A549 (cell line): ENCODE data around the gene EVC2.

ENCODE experiments used
- JUN ChIP-seq, 2 experiments: fragments of >200 bp; sonication (Bioruptor Twin); formaldehyde crosslinking; IDR thresholded peaks; 2 replicates in 1 of 2; 3 replicates in 1 of 2; pipeline ENCODE4 v1.6.1; 2016 to 2017
- MYC ChIP-seq: IDR thresholded peaks from 2 replicates; pipeline ENCODE4 v1.6.1; 2012; ENCODE audit warnings: mild to moderate bottlenecking, inconsistent platforms, low read length, improper control_type of control experiment, borderline replicate concordance
- POLR2A ChIP-seq: IDR thresholded peaks from 2 replicates; pipeline ENCODE4 v1.6.1; 2012; ENCODE audit warnings: mild to moderate bottlenecking, low read length
- TF ChIP-seq, protein P1 (sequence below): fragments of >200 bp; sonication (Bioruptor Twin); formaldehyde crosslinking; IDR thresholded peaks from 3 replicates; pipeline ENCODE4 v1.5.1; 2016
- TF ChIP-seq, protein P2 (sequence below): fragments of 150-350 bp; IDR thresholded peaks from 2 replicates; pipeline ENCODE4 v1.6.1; 2014; ENCODE audit warnings: low read depth, mild to moderate bottlenecking, low read length
- TF ChIP-seq, protein P3 (sequence below): fragments of 250-450 bp; sonication (Bioruptor Pico); IDR thresholded peaks from 2 replicates; pipeline ENCODE4 v1.5.0; 2020; ENCODE audit warnings: low read depth, mild to moderate bottlenecking, moderate library complexity

DNA sequence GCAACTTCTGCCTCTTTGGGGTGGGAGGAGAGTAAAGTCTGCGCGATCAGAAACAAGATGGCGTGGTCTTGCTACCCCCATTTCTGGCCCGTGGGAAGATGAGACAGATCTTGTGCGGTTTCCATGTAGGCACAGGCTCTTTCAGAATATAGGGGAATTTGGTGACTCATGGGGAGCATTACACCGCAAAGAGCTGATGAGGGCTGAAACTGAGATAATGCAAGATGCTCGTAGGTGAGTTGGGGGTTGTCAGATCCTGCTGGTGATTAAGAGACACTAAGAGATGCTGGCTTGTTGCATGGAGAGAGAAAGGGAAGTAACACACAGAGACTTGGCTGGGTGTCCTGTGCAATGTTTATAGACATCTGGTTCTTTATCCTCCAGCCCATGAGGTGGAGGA, 4.2 kb upstream of the EVC2 start:
- TF ChIP-seq, protein P1, sequence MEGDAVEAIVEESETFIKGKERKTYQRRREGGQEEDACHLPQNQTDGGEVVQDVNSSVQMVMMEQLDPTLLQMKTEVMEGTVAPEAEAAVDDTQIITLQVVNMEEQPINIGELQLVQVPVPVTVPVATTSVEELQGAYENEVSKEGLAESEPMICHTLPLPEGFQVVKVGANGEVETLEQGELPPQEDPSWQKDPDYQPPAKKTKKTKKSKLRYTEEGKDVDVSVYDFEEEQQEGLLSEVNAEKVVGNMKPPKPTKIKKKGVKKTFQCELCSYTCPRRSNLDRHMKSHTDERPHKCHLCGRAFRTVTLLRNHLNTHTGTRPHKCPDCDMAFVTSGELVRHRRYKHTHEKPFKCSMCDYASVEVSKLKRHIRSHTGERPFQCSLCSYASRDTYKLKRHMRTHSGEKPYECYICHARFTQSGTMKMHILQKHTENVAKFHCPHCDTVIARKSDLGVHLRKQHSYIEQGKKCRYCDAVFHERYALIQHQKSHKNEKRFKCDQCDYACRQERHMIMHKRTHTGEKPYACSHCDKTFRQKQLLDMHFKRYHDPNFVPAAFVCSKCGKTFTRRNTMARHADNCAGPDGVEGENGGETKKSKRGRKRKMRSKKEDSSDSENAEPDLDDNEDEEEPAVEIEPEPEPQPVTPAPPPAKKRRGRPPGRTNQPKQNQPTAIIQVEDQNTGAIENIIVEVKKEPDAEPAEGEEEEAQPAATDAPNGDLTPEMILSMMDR, result no peak
- TF ChIP-seq, protein P2, sequence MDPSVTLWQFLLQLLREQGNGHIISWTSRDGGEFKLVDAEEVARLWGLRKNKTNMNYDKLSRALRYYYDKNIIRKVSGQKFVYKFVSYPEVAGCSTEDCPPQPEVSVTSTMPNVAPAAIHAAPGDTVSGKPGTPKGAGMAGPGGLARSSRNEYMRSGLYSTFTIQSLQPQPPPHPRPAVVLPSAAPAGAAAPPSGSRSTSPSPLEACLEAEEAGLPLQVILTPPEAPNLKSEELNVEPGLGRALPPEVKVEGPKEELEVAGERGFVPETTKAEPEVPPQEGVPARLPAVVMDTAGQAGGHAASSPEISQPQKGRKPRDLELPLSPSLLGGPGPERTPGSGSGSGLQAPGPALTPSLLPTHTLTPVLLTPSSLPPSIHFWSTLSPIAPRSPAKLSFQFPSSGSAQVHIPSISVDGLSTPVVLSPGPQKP, result no peak
- TF ChIP-seq POLR2A (no peak), MYC (no peak), JUN (IDR thresholded peaks at IDR 0.05) (no peak)
- TF ChIP-seq, protein P3, sequence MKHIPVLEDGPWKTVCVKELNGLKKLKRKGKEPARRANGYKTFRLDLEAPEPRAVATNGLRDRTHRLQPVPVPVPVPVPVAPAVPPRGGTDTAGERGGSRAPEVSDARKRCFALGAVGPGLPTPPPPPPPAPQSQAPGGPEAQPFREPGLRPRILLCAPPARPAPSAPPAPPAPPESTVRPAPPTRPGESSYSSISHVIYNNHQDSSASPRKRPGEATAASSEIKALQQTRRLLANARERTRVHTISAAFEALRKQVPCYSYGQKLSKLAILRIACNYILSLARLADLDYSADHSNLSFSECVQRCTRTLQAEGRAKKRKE (CRISPR knock-in tag), result no peak
